MCF 10A (cell line): Measurements from ENCODE around the gene FLRT2. TPM values are rescaled to one million over a fixed set of nuclear protein-coding genes. Genes with fewer than 3 reads are reported as not detected.

ENCODE experiments used
- BruUV-seq: library from RNA; stranded (reverse); fragments of 400-500 nt; replicated peaks from 2 replicates; lab custom pipeline; 2021; lab: Mats Ljungman, UMichigan
- CTCF ChIA-PET: fragments of 300-600 bp; sonication (Branson Sonifier 250); formaldehyde crosslinking; extraction: SDS; loops from one replicate; lab custom pipeline; 2021; ENCODE audit warnings: antibody characterized with exemption, inconsistent platforms; lab: Yijun Ruan, JAX
- POLR2A ChIA-PET: fragments of 300-600, 350-650 bp; sonication (Branson Sonifier 250); formaldehyde crosslinking; extraction: SDS; loops from one replicate; lab custom pipeline; 2020; ENCODE audit warnings: antibody characterized with exemption, inconsistent platforms; lab: Yijun Ruan, JAX
- DNase-seq: peaks from one replicate; pipeline ENCODE4 v3.0.0-alpha.2; 2018; ENCODE audit not compliant: unreplicated experiment
- H3K27ac Mint-ChIP-seq: one replicate; pipeline ENCODE4 v1.8.0; 2022; ENCODE audit warnings: mild to moderate bottlenecking, low read depth, mixed read lengths; ENCODE audit not compliant: unreplicated experiment
- H3K27me3 Mint-ChIP-seq: one replicate; pipeline ENCODE4 v1.8.0; 2022; ENCODE audit warnings: mixed read lengths; ENCODE audit not compliant: insufficient read depth, unreplicated experiment
- H3K36me3 Mint-ChIP-seq: one replicate; pipeline ENCODE4 v1.8.0; 2022; ENCODE audit warnings: mild to moderate bottlenecking, moderate library complexity, mixed read lengths; ENCODE audit not compliant: insufficient read depth, unreplicated experiment
- H3K4me1 Mint-ChIP-seq: one replicate; pipeline ENCODE4 v1.8.0; 2022; ENCODE audit warnings: mixed read lengths; ENCODE audit not compliant: insufficient read depth, unreplicated experiment
- H3K4me3 Mint-ChIP-seq: one replicate; pipeline ENCODE4 v1.8.0; 2022; ENCODE audit warnings: mild to moderate bottlenecking, moderate library complexity, mixed read lengths; ENCODE audit not compliant: unreplicated experiment
- H3K9me3 Mint-ChIP-seq: one replicate; pipeline ENCODE4 v1.8.0; 2022; ENCODE audit warnings: mixed read lengths; ENCODE audit not compliant: unreplicated experiment
- CTCF ChIP-seq: fragments of 200-600 bp; IDR thresholded peaks from one replicate; pipeline ENCODE4 v1.8.0; 2022; ENCODE audit warnings: antibody characterized with exemption, mild to moderate bottlenecking; ENCODE audit not compliant: unreplicated experiment
- intact Hi-C: fragments of 100-400 bp; cut with micrococcal nuclease; formaldehyde crosslinking; loops from 2 replicates; pipeline ENCODE4 v1.14.1; 2022
- total RNA-seq: library from RNA; stranded (reverse); gene quantifications from 2 replicates; pipeline ENCODE4 v1.2.3, GENCODE V29; 2022

Gene FLRT2
- total RNA-seq, 1 experiment from 2014 or later, result 153 TPM

GRCh38 chr14:85577543-85578114 lies 47.7 kb downstream of the FLRT2 start:
- TF ChIP-seq CTCF, result no peak
- CTCF ChIA-PET, result no interaction called here
- POLR2A ChIA-PET, result interaction anchor here (0.5 kb wide), 1 partner anchor 8 kb away, joined by 3 read pairs; no protein-coding TSS in a partner anchor
- H3K27me3 Mint-ChIP-seq, result no peaks in the 10 kb centered on the region
- H3K4me3 Mint-ChIP-seq, result no peak overlapping the region
- H3K27ac Mint-ChIP-seq, result no peak overlapping the region
- H3K9me3 Mint-ChIP-seq, result no peaks in the 10 kb centered on the region
- DNase-seq, result no peak
- BruUV-seq, result no TSS peak
- peaks cover 14% of the 10 kb centered on the region for H3K4me1 Mint-ChIP-seq
- peaks cover 5% of the 10 kb centered on the region for H3K36me3 Mint-ChIP-seq
- intact Hi-C loops, result no loop called here

- no TSS peak for BruUV-seq
- CTCF ChIA-PET, result interaction anchor here (0.7 kb wide), 1 partner anchor 18 kb away, joined by 4 read pairs; no protein-coding TSS in a partner anchor
- Mint-ChIP-seq H3K27ac (no peak overlapping the region), H3K27me3 (no peaks in the 10 kb centered on the region), H3K4me3 (no peak overlapping the region), H3K4me1 (peaks cover 7% of the 10 kb centered on the region), H3K9me3 (no peaks in the 10 kb centered on the region), H3K36me3 (peaks cover 5% of the 10 kb centered on the region)
- TF ChIP-seq CTCF, result no peak
- no peak for DNase-seq
- intact Hi-C loops, result no loop called here
- POLR2A ChIA-PET, result interaction anchor here (0.5 kb wide), 1 partner anchor 7 kb away, joined by 3 read pairs; no protein-coding TSS in a partner anchor
Measured at GRCh38 chr14:85578357-85578756, 48.4 kb downstream of the FLRT2 start.

GRCh38 chr14:85578930-85579329 lies 49.0 kb downstream of the FLRT2 start:
- CTCF ChIA-PET, result interaction anchor here (0.7 kb wide), 1 partner anchor 18 kb away, joined by 4 read pairs; no protein-coding TSS in a partner anchor
- POLR2A ChIA-PET, result no interaction called here
- intact Hi-C loops, result no loop called here
- Mint-ChIP-seq H3K27me3 (no peaks in the 10 kb centered on the region), H3K27ac (peak overlapping the region; percentile 27), H3K4me1 (peaks cover 6% of the 10 kb centered on the region), H3K36me3 (peaks cover 5% of the 10 kb centered on the region), H3K4me3 (no peak overlapping the region), H3K9me3 (no peaks in the 10 kb centered on the region)
- DNase-seq, result no peak
- BruUV-seq, result no TSS peak
- no peak for TF ChIP-seq CTCF

GRCh38 chr14:85579942-85580341 lies 50.0 kb downstream of the FLRT2 start:
- no peak for TF ChIP-seq CTCF
- POLR2A ChIA-PET, result no interaction called here
- Mint-ChIP-seq H3K36me3 (peaks cover 5% of the 10 kb centered on the region), H3K27ac (peak overlapping the region; percentile 35), H3K9me3 (no peaks in the 10 kb centered on the region), H3K4me1 (peaks cover 6% of the 10 kb centered on the region), H3K4me3 (no peak overlapping the region), H3K27me3 (no peaks in the 10 kb centered on the region)
- BruUV-seq, result no TSS peak
- intact Hi-C loops, result no loop called here
- CTCF ChIA-PET, result no interaction called here
- DNase-seq, result no peak
